Glutamatergic neuron (in vitro differentiated cells): Measurements from ENCODE around the gene CHD2. TPM values are rescaled to one million over a fixed set of nuclear protein-coding genes. Genes with fewer than 3 reads are reported as not detected.

Experiments
- DNase-seq: peaks from one replicate; pipeline ENCODE4 v3.0.0; 2022
- H3K27ac Mint-ChIP-seq: one replicate; pipeline ENCODE4 v1.8.0; 2020; ENCODE audit warnings: mild to moderate bottlenecking, mixed read lengths, inconsistent platforms; ENCODE audit not compliant: unreplicated experiment
- H3K27me3 Mint-ChIP-seq: one replicate; pipeline ENCODE4 v1.8.0; 2020; ENCODE audit warnings: mild to moderate bottlenecking, moderate library complexity, mixed read lengths, inconsistent platforms; ENCODE audit not compliant: unreplicated experiment
- H3K36me3 Mint-ChIP-seq: one replicate; pipeline ENCODE4 v1.8.0; 2020; ENCODE audit warnings: mild to moderate bottlenecking, mixed read lengths, inconsistent platforms; ENCODE audit not compliant: unreplicated experiment
- H3K4me1 Mint-ChIP-seq: one replicate; pipeline ENCODE4 v1.8.0; 2020; ENCODE audit warnings: mild to moderate bottlenecking, low read depth, mixed read lengths, inconsistent platforms; ENCODE audit not compliant: unreplicated experiment
- H3K4me3 Mint-ChIP-seq: one replicate; pipeline ENCODE4 v1.8.0; 2020; ENCODE audit warnings: mild to moderate bottlenecking, mixed read lengths, inconsistent platforms; ENCODE audit not compliant: unreplicated experiment
- H3K9me3 Mint-ChIP-seq: one replicate; pipeline ENCODE4 v1.8.0; 2020; ENCODE audit warnings: mild to moderate bottlenecking, moderate library complexity, mixed read lengths, inconsistent platforms; ENCODE audit not compliant: unreplicated experiment
- CTCF ChIP-seq: fragments of 200-600 bp; sonication (generic); IDR thresholded peaks from one replicate; pipeline ENCODE4 v1.5.0; 2021; ENCODE audit not compliant: partially characterized antibody, unreplicated experiment
- total RNA-seq: library from RNA; stranded (reverse); fragmentation: NEBNext Ultra II Directional; extraction: Animal tissue kit (Norgen Biotek cat#: 25700); gene quantifications from one replicate; pipeline ENCODE4 v1.2.1, GENCODE V29; 2021; ENCODE audit not compliant: unreplicated experiment

The CHD2 gene
- total RNA-seq, 1 donor from 2014 or later, result 201 TPM

DNA sequence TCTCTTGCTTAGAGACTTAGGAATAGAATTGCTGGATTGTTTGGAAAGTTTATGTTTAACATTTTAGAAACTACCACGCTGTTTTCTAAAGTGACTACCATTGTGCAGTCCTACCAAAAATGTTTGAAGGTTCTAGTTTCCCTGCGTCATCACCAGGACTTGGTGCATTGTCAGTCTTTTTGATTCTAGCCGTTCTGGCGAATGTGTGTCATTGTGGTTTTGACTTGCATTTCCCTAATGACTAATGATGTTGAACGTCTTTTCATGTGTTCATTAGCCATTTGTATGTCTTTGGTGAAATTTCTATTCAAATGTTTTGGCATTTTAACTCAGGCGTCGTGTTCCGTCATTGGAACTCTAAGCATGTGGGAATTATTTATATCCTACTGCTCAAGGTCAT, 58.0 kb downstream of the CHD2 start:
- peaks cover 4% of the 10 kb centered on the region for H3K9me3 Mint-ChIP-seq
- H3K4me1 Mint-ChIP-seq, result peaks cover 31% of the 10 kb centered on the region
- no peak overlapping the region for H3K4me3 Mint-ChIP-seq
- peak overlapping the region; percentile 87 for H3K27ac Mint-ChIP-seq
- no peak for TF ChIP-seq CTCF
- peaks cover 7% of the 10 kb centered on the region for H3K27me3 Mint-ChIP-seq
- H3K36me3 Mint-ChIP-seq, result no peaks in the 10 kb centered on the region
- DNase-seq, result no peak

DNA sequence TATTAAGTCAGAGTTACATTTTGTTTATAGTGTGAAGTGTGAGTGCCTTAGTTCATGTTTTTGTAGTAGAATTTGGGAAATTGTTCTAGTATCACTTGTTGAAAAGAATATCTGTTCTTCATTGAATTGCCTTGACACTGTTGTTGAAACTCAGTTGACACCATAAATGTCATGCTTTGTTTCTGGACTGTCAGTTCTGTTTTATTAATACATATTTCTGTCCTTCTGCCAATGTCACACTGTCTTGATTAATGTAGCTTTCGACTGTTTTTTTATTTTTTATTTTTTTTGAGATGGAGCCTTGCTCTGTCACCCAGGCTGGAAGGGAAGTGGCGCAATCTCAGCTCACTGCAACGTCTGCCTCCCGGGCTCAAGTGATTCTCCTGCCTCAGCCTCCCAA, 59.1 kb downstream of the CHD2 start:
- Mint-ChIP-seq H3K4me3 (no peak overlapping the region), H3K36me3 (no peaks in the 10 kb centered on the region), H3K27me3 (peaks cover 7% of the 10 kb centered on the region), H3K27ac (peak overlapping the region; percentile 2), H3K9me3 (peaks cover 4% of the 10 kb centered on the region), H3K4me1 (peaks cover 36% of the 10 kb centered on the region)
- DNase-seq, result no peak
- TF ChIP-seq CTCF, result no peak

DNA sequence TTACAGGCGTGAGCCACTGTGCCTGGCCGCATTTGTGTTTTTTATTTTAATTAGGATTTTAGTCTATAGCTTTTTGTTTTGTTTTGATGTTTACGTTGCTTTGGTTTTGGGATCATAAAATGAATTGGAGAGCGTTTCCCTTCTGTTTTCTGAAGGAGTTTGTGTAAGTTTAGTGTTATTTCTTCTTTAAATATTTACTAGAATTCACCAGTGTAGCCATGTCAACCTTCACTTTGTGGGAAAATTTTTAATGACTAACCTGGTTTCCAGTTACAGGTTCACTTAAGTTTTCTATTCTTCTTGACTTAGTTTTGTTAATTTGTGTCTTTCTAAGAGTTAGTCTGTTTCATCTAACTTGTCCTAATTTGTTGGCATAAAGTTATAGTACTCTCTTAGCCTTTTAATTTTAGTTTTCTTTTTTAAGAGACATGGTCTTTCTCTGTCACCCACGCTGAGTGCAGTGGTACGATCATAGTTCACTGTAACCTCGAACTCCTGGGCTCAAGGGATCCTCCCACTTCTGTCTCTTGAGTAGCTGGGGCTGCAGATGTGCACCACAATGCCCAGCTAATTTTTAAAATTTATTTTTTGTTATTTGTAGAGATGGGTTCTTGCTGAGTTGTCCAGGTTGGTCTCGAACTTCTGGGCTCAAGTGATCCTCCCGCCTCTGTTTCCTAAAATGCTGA, 61.0 kb downstream of the CHD2 start:
- no peak for DNase-seq
- Mint-ChIP-seq H3K4me3 (no peak overlapping the region), H3K36me3 (no peaks in the 10 kb centered on the region), H3K9me3 (peaks cover 4% of the 10 kb centered on the region), H3K27me3 (peaks cover 5% of the 10 kb centered on the region), H3K27ac (no peak overlapping the region), H3K4me1 (peaks cover 28% of the 10 kb centered on the region)
- TF ChIP-seq CTCF, result no peak

GRCh38 chr15:92962914-92963313, 62.8 kb downstream of the CHD2 start:
- no peak for TF ChIP-seq CTCF
- no peak overlapping the region for H3K4me3 Mint-ChIP-seq
- no peak overlapping the region for H3K27ac Mint-ChIP-seq
- no peak for DNase-seq
- H3K27me3 Mint-ChIP-seq, result peaks cover 2% of the 10 kb centered on the region
- no peaks in the 10 kb centered on the region for H3K36me3 Mint-ChIP-seq
- H3K9me3 Mint-ChIP-seq, result peaks cover 2% of the 10 kb centered on the region
- peaks cover 14% of the 10 kb centered on the region for H3K4me1 Mint-ChIP-seq

GRCh38 chr15:92963794-92964193, 63.7 kb downstream of the CHD2 start:
- Mint-ChIP-seq H3K36me3 (no peaks in the 10 kb centered on the region), H3K27ac (no peak overlapping the region), H3K9me3 (peaks cover 2% of the 10 kb centered on the region), H3K27me3 (peaks cover 2% of the 10 kb centered on the region), H3K4me1 (peaks cover 10% of the 10 kb centered on the region), H3K4me3 (no peak overlapping the region)
- TF ChIP-seq CTCF, result no peak
- DNase-seq, result no peak
